AG10803 (cell line): ENCODE data around the gene CENPT.

ENCODE experiments used
- DNase-seq: peaks from one replicate; pipeline ENCODE4 v3.0.0; 2010; ENCODE audit warnings: low read depth
- H3K4me3 ChIP-seq: 2 replicates; pipeline ENCODE4 v1.5.1; 2011; ENCODE audit warnings: mild to moderate bottlenecking, low read length, control low read depth
- TF ChIP-seq, protein P1 (sequence below): conservative IDR thresholded peaks from 2 replicates; pipeline ENCODE4 v1.5.1; 2011; ENCODE audit warnings: mild to moderate bottlenecking, low read length, control low read depth, inconsistent platforms

Gene CENPT

DNA sequence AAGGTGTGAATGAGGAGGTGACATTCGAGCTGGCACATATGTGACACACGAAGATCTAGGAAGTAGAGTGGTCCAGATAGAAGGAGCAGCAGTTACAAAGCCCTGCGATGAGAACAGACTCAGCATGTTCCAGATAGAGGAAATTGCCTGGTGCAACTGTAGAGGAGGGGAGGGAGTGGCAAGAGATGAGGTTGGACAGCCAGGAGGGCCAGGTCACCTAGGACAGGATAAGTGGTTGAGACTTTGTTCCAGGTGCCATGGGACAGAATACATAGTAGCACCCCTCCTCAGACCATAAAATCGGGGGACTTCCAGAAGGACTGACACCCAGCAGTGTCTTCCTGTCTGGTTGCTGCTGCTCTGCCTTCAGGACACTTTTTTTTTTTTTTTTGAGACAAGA lies 11.0 kb upstream of the CENPT start:
- H3K4me3 ChIP-seq = no peak overlapping the region
- TF ChIP-seq, protein P1, sequence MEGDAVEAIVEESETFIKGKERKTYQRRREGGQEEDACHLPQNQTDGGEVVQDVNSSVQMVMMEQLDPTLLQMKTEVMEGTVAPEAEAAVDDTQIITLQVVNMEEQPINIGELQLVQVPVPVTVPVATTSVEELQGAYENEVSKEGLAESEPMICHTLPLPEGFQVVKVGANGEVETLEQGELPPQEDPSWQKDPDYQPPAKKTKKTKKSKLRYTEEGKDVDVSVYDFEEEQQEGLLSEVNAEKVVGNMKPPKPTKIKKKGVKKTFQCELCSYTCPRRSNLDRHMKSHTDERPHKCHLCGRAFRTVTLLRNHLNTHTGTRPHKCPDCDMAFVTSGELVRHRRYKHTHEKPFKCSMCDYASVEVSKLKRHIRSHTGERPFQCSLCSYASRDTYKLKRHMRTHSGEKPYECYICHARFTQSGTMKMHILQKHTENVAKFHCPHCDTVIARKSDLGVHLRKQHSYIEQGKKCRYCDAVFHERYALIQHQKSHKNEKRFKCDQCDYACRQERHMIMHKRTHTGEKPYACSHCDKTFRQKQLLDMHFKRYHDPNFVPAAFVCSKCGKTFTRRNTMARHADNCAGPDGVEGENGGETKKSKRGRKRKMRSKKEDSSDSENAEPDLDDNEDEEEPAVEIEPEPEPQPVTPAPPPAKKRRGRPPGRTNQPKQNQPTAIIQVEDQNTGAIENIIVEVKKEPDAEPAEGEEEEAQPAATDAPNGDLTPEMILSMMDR = no peak
- no peak for DNase-seq

GRCh38 chr16:67857547-67858233 lies 10.2 kb upstream of the CENPT start:
- TF ChIP-seq, protein P1 = no peak
- DNase-seq = peak; percentile 99
- no peak overlapping the region for H3K4me3 ChIP-seq

DNA sequence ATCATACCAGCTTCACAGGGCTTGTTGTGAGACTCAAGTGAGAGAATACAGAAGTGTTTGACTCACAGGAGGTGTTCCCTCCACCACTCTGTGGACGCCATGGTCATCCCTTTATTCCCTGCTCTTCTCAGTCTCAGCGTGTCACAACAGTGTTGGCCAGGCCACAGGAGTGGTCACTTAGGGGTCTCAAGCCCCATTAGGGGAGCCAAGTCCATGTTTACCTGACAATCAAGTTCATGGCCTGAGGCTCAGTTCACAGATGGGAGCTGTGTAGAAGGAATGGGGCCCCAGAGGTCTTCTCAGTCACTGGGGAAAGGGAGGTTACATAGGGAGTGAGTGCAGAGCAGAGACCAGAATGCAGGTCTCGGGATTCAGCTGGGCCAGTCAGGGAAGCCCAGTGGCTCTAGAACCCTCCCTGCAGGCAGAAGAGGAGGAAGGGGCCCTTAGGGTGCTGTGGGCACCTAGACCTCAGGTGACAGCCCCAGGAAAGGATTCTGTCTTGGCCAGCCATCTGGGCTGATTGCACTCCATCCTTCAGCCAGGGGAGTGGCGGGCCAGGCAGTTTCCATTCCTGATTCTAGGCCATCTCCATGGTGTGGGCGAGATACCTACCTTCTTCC lies 9.5 kb upstream of the CENPT start:
- H3K4me3 ChIP-seq = no peak overlapping the region
- TF ChIP-seq, protein P1 = no peak
- no peak for DNase-seq

- H3K4me3 ChIP-seq = no peak overlapping the region
- TF ChIP-seq, protein P1 = no peak
- DNase-seq = no peak
These were observed 8.3 kb upstream of the CENPT start for GRCh38 chr16:67855789-67856188.

DNA sequence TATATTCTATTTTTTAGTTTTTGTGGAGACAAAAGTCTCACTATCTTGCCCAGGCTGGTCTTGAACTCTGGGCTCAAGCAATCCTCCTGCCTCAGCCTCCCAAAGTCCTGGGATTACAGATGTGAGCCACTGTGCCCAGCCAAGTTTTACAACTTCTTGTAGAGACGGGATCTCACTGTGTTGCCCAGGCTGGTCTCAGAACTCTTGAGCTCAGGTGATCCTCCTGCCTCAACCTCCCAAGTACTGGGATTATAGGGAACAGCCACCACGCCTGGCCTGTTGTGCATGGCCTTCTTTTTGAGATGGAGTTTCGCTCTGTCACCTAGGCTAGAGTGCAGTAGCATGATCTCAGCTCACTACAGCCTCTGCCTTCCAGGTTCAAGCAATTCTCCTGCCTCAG lies 6.2 kb upstream of the CENPT start:
- H3K4me3 ChIP-seq = no peak overlapping the region
- TF ChIP-seq, protein P1 = no peak
- DNase-seq = no peak

DNA sequence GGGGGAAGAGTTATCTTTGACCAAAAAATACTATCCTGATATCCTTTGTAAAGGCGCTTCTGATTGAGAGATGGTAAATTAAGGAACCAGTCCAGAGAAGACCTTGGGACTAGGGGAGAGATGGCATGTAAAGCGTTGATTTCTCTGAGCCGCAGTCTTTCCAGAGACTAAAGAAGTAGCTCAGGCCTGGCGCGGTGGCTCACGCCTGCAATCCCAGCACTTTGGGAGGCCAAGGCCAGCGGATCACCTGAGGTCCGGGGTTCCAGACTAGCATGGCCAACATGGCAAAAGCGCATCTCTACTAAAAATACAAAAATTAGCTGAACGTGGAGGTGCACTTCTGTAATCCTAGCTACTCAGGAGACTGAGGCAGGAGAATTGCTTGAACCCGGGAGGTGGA lies 625 bp upstream of the CENPT start:
- H3K4me3 ChIP-seq = peak overlapping the region; percentile 88
- TF ChIP-seq, protein P1 = no peak
- no peak for DNase-seq
